Ovary (tissue), 9 donors: ENCODE results near the gene BBX. TPM values are rescaled to one million over a fixed set of nuclear protein-coding genes. Genes with fewer than 3 reads are reported as not detected.

Experiments used
- DNase-seq, 5 donors: peaks; one replicate each; pipeline ENCODE4 v3.0.0-alpha.2; 2019 to 2020
- H3K27ac ChIP-seq, 2 donors: fragments of 200-600 bp; one replicate each; pipeline versions ENCODE4 v1.5.1 to v1.8.0; 2019 to 2022
- H3K27me3 ChIP-seq: fragments of 200-600 bp; one replicate; pipeline ENCODE4 v1.8.0; 2022
- H3K36me3 ChIP-seq: fragments of 200-600 bp; sonication (generic); one replicate; pipeline ENCODE4 v1.5.1; 2019
- H3K4me1 ChIP-seq: one replicate; pipeline ENCODE4 v1.8.1; 2013; ENCODE audit warnings: mild to moderate bottlenecking, moderate library complexity; ENCODE audit not compliant: insufficient read depth
- H3K4me3 ChIP-seq: fragments of 200-600 bp; sonication (generic); one replicate; pipeline ENCODE4 v1.5.1; 2017
- H3K9me3 ChIP-seq, 2 donors: fragments of 200-600 bp in 1 of 2; sonication (generic) in 1 of 2; one replicate each; pipeline versions ENCODE4 v1.5.1 to v1.8.1; 2013 to 2019; ENCODE audit warnings: mild to moderate bottlenecking in 1 of 2, moderate library complexity in 1 of 2
- EP300 ChIP-seq: sonication (generic); formaldehyde crosslinking; IDR thresholded peaks from one replicate; pipeline ENCODE4 v1.6.1; 2017; ENCODE audit warnings: antibody characterized with exemption
- POLR2A ChIP-seq: fragments of 450-650 bp; IDR thresholded peaks from one replicate; pipeline ENCODE4 v1.6.1; 2017; ENCODE audit warnings: antibody characterized with exemption, mild to moderate bottlenecking, moderate library complexity
- WGBS, 3 donors: extraction: QIAGEN DNeasy Blood & Tissue Kit in 1 of 3; methylation state at CpG; one replicate each; pipeline versions ENCODE4 v1.1.5 to v1.1.7; 2013 to 2017; 5-methylcytosine and 5-hydroxymethylcytosine counted together
- intact Hi-C, 4 donors: fragments of 100-400 bp; cut with DNase I; formaldehyde crosslinking; loops; one replicate each; pipeline versions ENCODE4 v1.11.0 to v1.15.1; 2022 to 2023
- polyA plus RNA-seq, 2 donors: library from polyadenylated mRNA; stranded (reverse); fragments of 200-250 nt in 1 of 2; fragments of 350-450 nt in 1 of 2; fragmentation: Illumina TruSeq in 1 of 2; extraction: RNeasy Lipid Tissue Mini Kit (QIAGEN cat#74804) in 1 of 2; gene quantifications; one replicate each; pipeline ENCODE4 v1.2.3, GENCODE V29; 2013 to 2014
- total RNA-seq, 7 donors: library from RNA; depleted of rRNA in 2 of 7; stranded (reverse); fragments of >200 nt in 2 of 7; fragmentation: NEBNext Ultra II Directional in 3 of 7; extraction: Animal tissue kit (Norgen Biotek cat#: 25700) in 3 of 7; gene quantifications; one replicate each; pipeline versions ENCODE4 v1.1.0 to v1.2.4, GENCODE V29; 2016 to 2023
- TF ChIP-seq, protein P1 (sequence below), 3 donors: fragments of 450-650 bp in 2 of 3; fragments of 200-600 bp in 1 of 3; IDR thresholded peaks; one replicate each; pipeline versions ENCODE4 v1.5.1 to v1.8.0; 2016 to 2022; ENCODE audit warnings: antibody characterized with exemption in 3 of 3, mild to moderate bottlenecking in 1 of 3
- donor health status: DM: no; HTN: no; CAD: no; lungs with moderate emphysema.
- donor health status: DM: no; HTN: no; CAD: no.
- donor health status: Bipolar disorder and iron deficiency.
- donor health status: DM: yes; HTN: yes; CAD: no.
- donor health status: DM: no; HTN: no; CAD: no.
- donor health status: DM: yes; HTN: yes; CAD: no.

The BBX gene
- total and polyA plus RNA-seq, 9 donors, result 15.8 to 114 (median 86.3) TPM

GRCh38 chr3:107664614-107665013, 141.9 kb downstream of the BBX start:
- intact Hi-C loops, result loop anchor here in 1 of 4 donors (5.0 kb wide), 1 partner anchor 78 kb away; no protein-coding TSS in a partner anchor
- 66 to 76% (median 67%) methylated on average over 2 of the region's 2 CpGs for WGBS, 3 donors
- Histone ChIP-seq H3K9me3 (no peaks in the 10 kb centered on the region), H3K36me3 (no peaks in the 10 kb centered on the region), H3K27me3 (no peaks in the 10 kb centered on the region), H3K4me1 (peaks cover 7% of the 10 kb centered on the region), H3K27ac (no peak overlapping the region), H3K4me3 (no peak overlapping the region)
- DNase-seq, result no peak
- no peak for TF ChIP-seq POLR2A
- TF ChIP-seq EP300, result no peak
- TF ChIP-seq, protein P1, sequence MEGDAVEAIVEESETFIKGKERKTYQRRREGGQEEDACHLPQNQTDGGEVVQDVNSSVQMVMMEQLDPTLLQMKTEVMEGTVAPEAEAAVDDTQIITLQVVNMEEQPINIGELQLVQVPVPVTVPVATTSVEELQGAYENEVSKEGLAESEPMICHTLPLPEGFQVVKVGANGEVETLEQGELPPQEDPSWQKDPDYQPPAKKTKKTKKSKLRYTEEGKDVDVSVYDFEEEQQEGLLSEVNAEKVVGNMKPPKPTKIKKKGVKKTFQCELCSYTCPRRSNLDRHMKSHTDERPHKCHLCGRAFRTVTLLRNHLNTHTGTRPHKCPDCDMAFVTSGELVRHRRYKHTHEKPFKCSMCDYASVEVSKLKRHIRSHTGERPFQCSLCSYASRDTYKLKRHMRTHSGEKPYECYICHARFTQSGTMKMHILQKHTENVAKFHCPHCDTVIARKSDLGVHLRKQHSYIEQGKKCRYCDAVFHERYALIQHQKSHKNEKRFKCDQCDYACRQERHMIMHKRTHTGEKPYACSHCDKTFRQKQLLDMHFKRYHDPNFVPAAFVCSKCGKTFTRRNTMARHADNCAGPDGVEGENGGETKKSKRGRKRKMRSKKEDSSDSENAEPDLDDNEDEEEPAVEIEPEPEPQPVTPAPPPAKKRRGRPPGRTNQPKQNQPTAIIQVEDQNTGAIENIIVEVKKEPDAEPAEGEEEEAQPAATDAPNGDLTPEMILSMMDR (IDR thresholded peaks at IDR 0.05), result no peak

GRCh38 chr3:107665351-107665750, 142.6 kb downstream of the BBX start:
- no peak overlapping the region for H3K4me3 ChIP-seq
- no peaks in the 10 kb centered on the region for H3K27me3 ChIP-seq
- WGBS, 3 donors, result 89 to 93% (median 90%) methylated on average over 4 of the region's 4 CpGs
- no peaks in the 10 kb centered on the region for H3K9me3 ChIP-seq
- H3K36me3 ChIP-seq, result no peaks in the 10 kb centered on the region
- no peak overlapping the region for H3K27ac ChIP-seq
- peaks cover 7% of the 10 kb centered on the region for H3K4me1 ChIP-seq
- no peak for DNase-seq
- intact Hi-C loops, result loop anchor here in 1 of 4 donors (5.0 kb wide), 1 partner anchor 77 kb away; no protein-coding TSS in a partner anchor
- TF ChIP-seq, protein P1 (IDR thresholded peaks at IDR 0.05), result no peak
- TF ChIP-seq POLR2A, result no peak
- no peak for TF ChIP-seq EP300

- H3K36me3 ChIP-seq, result no peaks in the 10 kb centered on the region
- TF ChIP-seq EP300, result no peak
- no peak for TF ChIP-seq POLR2A
- TF ChIP-seq, protein P1 (IDR thresholded peaks at IDR 0.05), result no peak
- H3K9me3 ChIP-seq, result no peaks in the 10 kb centered on the region
- H3K27ac ChIP-seq, result no peak overlapping the region
- WGBS, 3 donors, result 62 to 75% (median 72%) methylated on average over 2 of the region's 2 CpGs
- H3K4me3 ChIP-seq, result no peak overlapping the region
- no peak for DNase-seq
- no peaks in the 10 kb centered on the region for H3K27me3 ChIP-seq
- intact Hi-C loops, result loop anchor here in 1 of 4 donors (5.0 kb wide), 1 partner anchor 75 kb away; no protein-coding TSS in a partner anchor
- peaks cover 4% of the 10 kb centered on the region for H3K4me1 ChIP-seq
These were observed 144.1 kb downstream of the BBX start for GRCh38 chr3:107666853-107667252.

GRCh38 chr3:107668416-107668815, 145.7 kb downstream of the BBX start:
- Histone ChIP-seq H3K4me1 (peaks cover 4% of the 10 kb centered on the region), H3K27ac (no peak overlapping the region), H3K27me3 (no peaks in the 10 kb centered on the region), H3K9me3 (no peaks in the 10 kb centered on the region), H3K4me3 (no peak overlapping the region), H3K36me3 (no peaks in the 10 kb centered on the region)
- DNase-seq, result no peak
- 85 to 88% (median 87%) methylated on average over 5 of the region's 5 CpGs for WGBS, 3 donors
- intact Hi-C loops, result loop anchor here in 1 of 4 donors (5.0 kb wide), 1 partner anchor 74 kb away; no protein-coding TSS in a partner anchor
- TF ChIP-seq EP300 (no peak), POLR2A (no peak)
- TF ChIP-seq, protein P1 (IDR thresholded peaks at IDR 0.05), result no peak
